ENCODE data around the gene FAM131C. TPM values are rescaled to one million over a fixed set of nuclear protein-coding genes. Genes with fewer than 3 reads are reported as not detected.
"Not testable (repeated sequence)": the region's sequence is repeated elsewhere in the genome, so short reads cannot be mapped to it uniquely, and the experiment has no call there.

Gene FAM131C
- total and polyA plus RNA-seq, 2 donors (not counting 1 experiment from before 2014, with no cell fraction given), result 0.34 to 0.50 TPM

DNA sequence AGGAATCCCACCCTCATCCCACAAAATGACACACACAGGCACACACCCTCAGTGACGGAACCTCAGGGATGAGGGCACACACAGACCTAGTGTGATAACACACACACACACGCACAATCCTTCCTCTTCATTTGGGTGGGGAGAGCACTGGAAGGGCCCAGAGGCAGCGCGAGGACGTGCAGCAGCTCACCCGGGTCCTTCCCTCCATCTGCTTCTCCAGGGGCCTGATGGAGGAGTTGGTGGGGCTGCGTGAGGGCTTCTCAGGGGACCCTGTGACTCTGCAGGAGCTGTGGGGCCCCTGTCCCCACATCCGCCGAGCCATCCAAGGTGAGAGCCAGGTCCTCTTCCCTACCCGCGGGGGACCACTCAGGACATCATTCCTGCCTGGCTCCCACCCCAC, 51.1 kb downstream of the FAM131C start:
- Histone ChIP-seq H3K27me3 (ENCODE audit: control insufficient read depth, insufficient read depth, low read length) (no peaks in the 10 kb centered on the region), H3K9me3 (ENCODE audit: control insufficient read depth, insufficient read depth, low read depth, low read length) (no peaks in the 10 kb centered on the region), H3K4me3 (replicated peaks in 1 of 4; ENCODE audit: control extremely low read depth in 1 of 4, insufficient read depth in 1 of 4, low read depth in 3 of 4, low read length in 4 of 4) (no peak overlapping the region), H3K4me2 (ENCODE audit: extremely low read depth, insufficient read depth, low read length) (no peak overlapping the region), H3K27ac (ENCODE audit: insufficient read depth, low read length) (no peak overlapping the region), H3K36me3 (ENCODE audit: control insufficient read depth, insufficient read depth, low read length) (no peaks in the 10 kb centered on the region), H4K20me1 (ENCODE audit: control insufficient read depth, extremely low read depth, insufficient read depth, low read length) (no peaks in the 10 kb centered on the region), H2AFZ (ENCODE audit: low read length) (no peak overlapping the region), H3K4me1 (ENCODE audit: control insufficient read depth, extremely low read depth, insufficient read depth, low read length) (peaks cover 28% of the 10 kb centered on the region), H3K9ac (ENCODE audit: insufficient read depth, low read length) (no peak overlapping the region), H3K79me2 (ENCODE audit: control insufficient read depth, insufficient read depth, low read length) (no peaks in the 10 kb centered on the region)
- DNase-seq (ENCODE audit: low read depth in 2 of 2), result no peak
- TF ChIP-seq, protein P1, sequence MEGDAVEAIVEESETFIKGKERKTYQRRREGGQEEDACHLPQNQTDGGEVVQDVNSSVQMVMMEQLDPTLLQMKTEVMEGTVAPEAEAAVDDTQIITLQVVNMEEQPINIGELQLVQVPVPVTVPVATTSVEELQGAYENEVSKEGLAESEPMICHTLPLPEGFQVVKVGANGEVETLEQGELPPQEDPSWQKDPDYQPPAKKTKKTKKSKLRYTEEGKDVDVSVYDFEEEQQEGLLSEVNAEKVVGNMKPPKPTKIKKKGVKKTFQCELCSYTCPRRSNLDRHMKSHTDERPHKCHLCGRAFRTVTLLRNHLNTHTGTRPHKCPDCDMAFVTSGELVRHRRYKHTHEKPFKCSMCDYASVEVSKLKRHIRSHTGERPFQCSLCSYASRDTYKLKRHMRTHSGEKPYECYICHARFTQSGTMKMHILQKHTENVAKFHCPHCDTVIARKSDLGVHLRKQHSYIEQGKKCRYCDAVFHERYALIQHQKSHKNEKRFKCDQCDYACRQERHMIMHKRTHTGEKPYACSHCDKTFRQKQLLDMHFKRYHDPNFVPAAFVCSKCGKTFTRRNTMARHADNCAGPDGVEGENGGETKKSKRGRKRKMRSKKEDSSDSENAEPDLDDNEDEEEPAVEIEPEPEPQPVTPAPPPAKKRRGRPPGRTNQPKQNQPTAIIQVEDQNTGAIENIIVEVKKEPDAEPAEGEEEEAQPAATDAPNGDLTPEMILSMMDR (conservative IDR thresholded peaks at IDR 0.05 in 1 of 2, IDR thresholded peaks at IDR 0.05 in 1 of 2; ENCODE audit: low read depth in 1 of 2, low read length in 2 of 2), result no peak
- no peak for TF ChIP-seq EZH2 (IDR thresholded peaks at IDR 0.05; ENCODE audit: low read length, missing control alignments)

DNA sequence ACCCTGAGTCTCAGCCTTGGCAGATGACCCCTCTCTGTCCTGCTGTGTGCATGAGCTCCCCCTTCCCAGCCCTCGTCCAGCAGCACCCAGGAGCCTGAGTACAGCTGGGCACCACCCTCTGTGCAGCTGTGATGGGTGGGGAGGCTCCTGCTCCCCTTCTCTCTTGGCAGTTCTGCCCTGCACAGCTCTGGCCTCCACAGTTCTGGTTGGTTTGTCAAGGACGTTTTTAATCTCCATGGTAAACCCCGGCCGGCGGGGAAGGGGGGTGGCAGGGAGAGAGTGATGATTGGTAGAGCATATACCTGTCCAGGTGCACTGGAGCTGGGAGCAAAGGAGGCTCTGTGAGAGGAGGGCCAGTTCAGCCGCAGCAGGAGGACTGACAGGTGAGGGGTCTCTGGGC, 51.8 kb downstream of the FAM131C start, which contains the start of gene CLCNKA:
TSS of gene CLCNKA (plus strand) at position 356 of the 400 bp plus-strand sequence. CDS start 584 bp downstream, outside the sequence.
- no peak within 1 kb of the TSS for H2AFZ ChIP-seq (ENCODE audit: low read length)
- TF ChIP-seq, protein P1 (conservative IDR thresholded peaks at IDR 0.05 in 1 of 2, IDR thresholded peaks at IDR 0.05 in 1 of 2; ENCODE audit: low read depth in 1 of 2, low read length in 2 of 2), result no peak
- TF ChIP-seq EZH2 (IDR thresholded peaks at IDR 0.05; ENCODE audit: low read length, missing control alignments), result no peak
- DNase-seq (ENCODE audit: low read depth in 2 of 2), result no peak
- H3K4me3 ChIP-seq (replicated peaks in 1 of 4; ENCODE audit: control extremely low read depth in 1 of 4, insufficient read depth in 1 of 4, low read depth in 3 of 4, low read length in 4 of 4), result no peak within 1 kb of the TSS
- no peaks in the 10 kb centered on the region for H4K20me1 ChIP-seq (ENCODE audit: control insufficient read depth, extremely low read depth, insufficient read depth, low read length)
- no peaks in the 10 kb centered on the region for H3K27me3 ChIP-seq (ENCODE audit: control insufficient read depth, insufficient read depth, low read length)
- H3K79me2 ChIP-seq (ENCODE audit: control insufficient read depth, insufficient read depth, low read length), result no peaks in the 10 kb centered on the region
- no peaks in the 10 kb centered on the region for H3K36me3 ChIP-seq (ENCODE audit: control insufficient read depth, insufficient read depth, low read length)
- H3K9me3 ChIP-seq (ENCODE audit: control insufficient read depth, insufficient read depth, low read depth, low read length), result no peaks in the 10 kb centered on the region
- no peak within 1 kb of the TSS for H3K27ac ChIP-seq (ENCODE audit: insufficient read depth, low read length)
- no peak within 1 kb of the TSS for H3K4me2 ChIP-seq (ENCODE audit: extremely low read depth, insufficient read depth, low read length)
- peaks cover 28% of the 10 kb centered on the region for H3K4me1 ChIP-seq (ENCODE audit: control insufficient read depth, extremely low read depth, insufficient read depth, low read length)
- H3K9ac ChIP-seq (ENCODE audit: insufficient read depth, low read length), result no peak within 1 kb of the TSS

DNA sequence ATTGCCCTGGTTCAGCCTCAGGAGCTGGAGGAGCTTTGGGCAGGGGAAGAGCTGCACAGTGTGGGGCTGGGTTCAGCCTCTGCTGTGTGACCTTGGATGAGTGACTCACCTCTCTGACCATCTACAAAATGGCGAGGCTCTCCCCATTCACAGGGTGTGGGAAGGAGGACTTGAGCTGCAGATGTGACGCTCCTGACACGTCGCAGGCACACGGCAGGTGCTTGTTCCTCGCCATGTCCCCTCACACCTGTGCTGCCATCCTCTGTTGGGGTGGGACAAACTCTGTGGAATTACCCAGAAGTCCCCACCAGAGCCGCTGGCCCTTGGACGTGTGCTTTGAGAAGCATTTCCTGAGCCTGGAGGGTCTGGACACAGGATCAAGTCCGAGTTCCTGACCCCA, 52.6 kb downstream of the FAM131C start:
- H2AFZ ChIP-seq (ENCODE audit: low read length); H3K4me2 ChIP-seq (ENCODE audit: extremely low read depth, insufficient read depth, low read length): not testable (repeated sequence)

More for the DNA sequence above, 52.6 kb downstream of the FAM131C start:
- not testable (repeated sequence) for H3K79me2 ChIP-seq (ENCODE audit: control insufficient read depth, insufficient read depth, low read length); DNase-seq (ENCODE audit: low read depth in 2 of 2); H3K36me3 ChIP-seq (ENCODE audit: control insufficient read depth, insufficient read depth, low read length); H3K9ac ChIP-seq (ENCODE audit: insufficient read depth, low read length); H3K4me3 ChIP-seq (replicated peaks in 1 of 4; ENCODE audit: control extremely low read depth in 1 of 4, insufficient read depth in 1 of 4, low read depth in 3 of 4, low read length in 4 of 4); H4K20me1 ChIP-seq (ENCODE audit: control insufficient read depth, extremely low read depth, insufficient read depth, low read length); H3K27ac ChIP-seq (ENCODE audit: insufficient read depth, low read length); H3K9me3 ChIP-seq (ENCODE audit: control insufficient read depth, insufficient read depth, low read depth, low read length); H3K27me3 ChIP-seq (ENCODE audit: control insufficient read depth, insufficient read depth, low read length)
- peaks cover 28% of the 10 kb centered on the region for H3K4me1 ChIP-seq (ENCODE audit: control insufficient read depth, extremely low read depth, insufficient read depth, low read length)

Measured in fibroblast of lung (primary cell).